Calu3 (cell line): ENCODE measurements around the gene LBR. TPM values are rescaled to one million over a fixed set of nuclear protein-coding genes. Genes with fewer than 3 reads are reported as not detected.

ENCODE experiments used
- BruUV-seq: library from RNA; stranded (reverse); fragments of 400-500 nt; replicated peaks from 2 replicates; lab custom pipeline; 2021; lab: Mats Ljungman, UMichigan
- CTCF ChIA-PET: fragments of 300-600 bp; sonication (Branson Sonifier 250); formaldehyde crosslinking; loops from one replicate; lab custom pipeline; 2022; ENCODE audit warnings: antibody characterized with exemption; lab: Charles Lee
- DNase-seq: peaks from one replicate; pipeline ENCODE4 v3.0.0; 2022
- H3K27ac Mint-ChIP-seq: one replicate; pipeline ENCODE4 v1.8.0; 2022; ENCODE audit warnings: mixed read lengths; ENCODE audit not compliant: unreplicated experiment
- H3K27me3 Mint-ChIP-seq: one replicate; pipeline ENCODE4 v1.8.0; 2022; ENCODE audit warnings: mixed read lengths; ENCODE audit not compliant: unreplicated experiment
- H3K36me3 Mint-ChIP-seq: one replicate; pipeline ENCODE4 v1.8.0; 2022; ENCODE audit warnings: mild to moderate bottlenecking, moderate library complexity, mixed read lengths; ENCODE audit not compliant: insufficient read depth, unreplicated experiment
- H3K4me1 Mint-ChIP-seq: one replicate; pipeline ENCODE4 v1.8.0; 2022; ENCODE audit warnings: mild to moderate bottlenecking, low read depth, mixed read lengths; ENCODE audit not compliant: unreplicated experiment
- H3K4me3 Mint-ChIP-seq: one replicate; pipeline ENCODE4 v1.8.0; 2022; ENCODE audit warnings: mild to moderate bottlenecking, low read depth, moderate library complexity, mixed read lengths; ENCODE audit not compliant: unreplicated experiment
- H3K9me3 Mint-ChIP-seq: one replicate; pipeline ENCODE4 v1.8.0; 2022; ENCODE audit warnings: low read depth, mixed read lengths; ENCODE audit not compliant: unreplicated experiment
- CTCF ChIP-seq: fragments of 200-600 bp; IDR thresholded peaks from one replicate; pipeline ENCODE4 v1.8.0; 2022; ENCODE audit warnings: antibody characterized with exemption; ENCODE audit not compliant: unreplicated experiment
- intact Hi-C: fragments of 100-400 bp; cut with micrococcal nuclease; formaldehyde crosslinking; loops from one replicate; pipeline ENCODE4 v1.10.0; 2022; ENCODE audit not compliant: unreplicated experiment
- total RNA-seq: library from RNA; stranded (reverse); gene quantifications from 2 replicates; pipeline ENCODE4 v1.2.3, GENCODE V29; 2022

LBR gene
- total RNA-seq, 1 experiment from 2014 or later: 183 TPM

- no peaks in the 10 kb centered on the region for H3K9me3 Mint-ChIP-seq
- H3K4me3 Mint-ChIP-seq: peak overlapping the region; percentile 24
- CTCF ChIA-PET: interaction anchor here (0.9 to 1.6 kb wide), 6 partner anchors 9 to 21 kb away, joined by 3 to 11 read pairs (median 4); no protein-coding TSS in a partner anchor
- intact Hi-C loops: no loop called here
- no TSS peak for BruUV-seq
- peak overlapping the region; percentile 79 for H3K27ac Mint-ChIP-seq
- no peaks in the 10 kb centered on the region for H3K27me3 Mint-ChIP-seq
- H3K36me3 Mint-ChIP-seq: peaks cover 18% of the 10 kb centered on the region
- TF ChIP-seq CTCF: no peak
- H3K4me1 Mint-ChIP-seq: peaks cover 63% of the 10 kb centered on the region
- DNase-seq: peak; percentile 76
These were observed 26.9 kb upstream of the LBR start for GRCh38 chr1:225454733-225455132.

GRCh38 chr1:225453797-225454648 is 26.2 kb upstream of the LBR start:
- BruUV-seq: no TSS peak
- TF ChIP-seq CTCF: no peak
- peaks cover 25% of the 10 kb centered on the region for H3K36me3 Mint-ChIP-seq
- H3K27ac Mint-ChIP-seq: peak overlapping the region; percentile 79
- CTCF ChIA-PET: interaction anchor here (0.6 to 1.6 kb wide), 7 partner anchors 8 to 381 kb away, joined by 3 to 11 read pairs (median 4); no protein-coding TSS in a partner anchor
- no peaks in the 10 kb centered on the region for H3K27me3 Mint-ChIP-seq
- H3K4me1 Mint-ChIP-seq: peaks cover 63% of the 10 kb centered on the region
- intact Hi-C loops: no loop called here
- no peaks in the 10 kb centered on the region for H3K9me3 Mint-ChIP-seq
- H3K4me3 Mint-ChIP-seq: peak overlapping the region; percentile 24
- DNase-seq: no peak

GRCh38 chr1:225451840-225452515 is 24.1 kb upstream of the LBR start:
- intact Hi-C loops: no loop called here
- H3K9me3 Mint-ChIP-seq: no peaks in the 10 kb centered on the region
- CTCF ChIA-PET: interaction anchor here (0.6 kb wide), 1 partner anchor 570 kb away, joined by 5 read pairs; no protein-coding TSS in a partner anchor

More at GRCh38 chr1:225451840-225452515, 24.1 kb upstream of the LBR start:
- Mint-ChIP-seq H3K36me3 (peaks cover 30% of the 10 kb centered on the region), H3K4me3 (no peak overlapping the region), H3K27me3 (no peaks in the 10 kb centered on the region), H3K27ac (no peak overlapping the region), H3K4me1 (peaks cover 74% of the 10 kb centered on the region)
- no peak for DNase-seq
- no peak for TF ChIP-seq CTCF
- BruUV-seq: no TSS peak
